Activated CD8-positive, alpha-beta memory T cell treated with anti-CD3 and anti-CD28 coated beads for 4 hours (primary cell): ENCODE results near the gene C8G.

Experiments used
- DNase-seq, 2 donors: peaks; one replicate each; pipeline ENCODE4 v3.0.0-alpha.2; 2020; ENCODE audit warnings: low read depth in 2 of 2

C8G gene

GRCh38 chr9:136953771-136954269, 8.8 kb downstream of the C8G start:
- no peak for DNase-seq

GRCh38 chr9:136954270-136955083, 9.4 kb downstream of the C8G start:
- DNase-seq = no peak

DNA sequence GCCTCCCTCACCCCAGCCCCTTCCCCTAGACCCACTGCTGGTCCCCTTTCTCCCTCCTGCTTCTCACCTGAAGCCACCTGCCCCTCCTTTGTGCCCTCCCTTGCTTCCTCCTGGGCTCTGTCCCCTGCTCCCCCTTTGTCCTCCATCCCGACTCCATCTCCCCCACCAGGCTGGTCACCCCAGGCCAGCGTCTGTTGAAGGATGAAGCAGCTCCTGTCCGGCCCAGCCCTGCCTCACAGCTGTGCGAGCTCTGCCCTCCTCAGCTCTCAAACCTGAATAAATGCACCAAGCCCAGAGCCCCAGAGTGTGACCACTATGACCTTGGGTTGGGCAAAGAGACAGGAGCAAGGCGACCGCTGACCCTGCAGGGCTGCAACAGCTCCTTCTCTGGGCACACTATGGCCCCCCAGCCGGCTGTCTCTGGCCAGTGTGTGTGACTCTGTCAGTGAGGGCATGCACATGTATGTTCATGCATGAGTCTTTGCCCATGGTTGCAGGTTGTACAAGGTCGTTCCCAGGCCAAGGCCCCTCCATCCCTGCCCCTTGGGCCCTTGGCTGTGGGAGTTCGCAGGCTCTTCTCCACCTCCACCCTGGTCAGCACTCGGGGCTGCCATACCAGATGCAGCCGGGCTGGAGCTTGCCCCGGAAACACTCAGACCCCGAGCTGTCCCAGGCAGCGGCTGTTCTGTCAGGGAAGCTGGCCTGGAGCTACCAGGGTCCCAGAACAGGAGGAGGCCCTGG, 10.3 kb downstream of the C8G start:
- DNase-seq = no peak

DNA sequence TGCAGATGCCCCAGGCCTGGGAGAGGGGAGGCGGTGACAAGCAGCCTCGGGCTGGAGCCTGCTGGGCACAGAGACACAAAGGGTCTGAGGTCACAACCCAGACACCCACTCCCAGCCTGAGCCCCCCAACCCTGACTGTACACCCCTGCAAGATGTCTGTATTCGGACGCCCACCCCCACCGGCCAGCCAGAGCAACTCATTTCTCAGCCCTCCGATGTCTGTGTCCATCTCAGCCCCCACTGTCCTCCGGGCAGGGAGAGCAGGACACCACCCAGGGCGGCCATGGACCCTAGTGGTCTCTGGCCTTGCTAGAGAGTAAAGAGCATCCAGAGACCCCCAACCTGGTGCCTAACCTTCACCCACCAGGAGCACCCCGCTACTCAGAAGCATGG, 10.9 kb downstream of the C8G start:
- no peak for DNase-seq

GRCh38 chr9:136956604-136957003, 11.6 kb downstream of the C8G start:
- DNase-seq = no peak

DNA sequence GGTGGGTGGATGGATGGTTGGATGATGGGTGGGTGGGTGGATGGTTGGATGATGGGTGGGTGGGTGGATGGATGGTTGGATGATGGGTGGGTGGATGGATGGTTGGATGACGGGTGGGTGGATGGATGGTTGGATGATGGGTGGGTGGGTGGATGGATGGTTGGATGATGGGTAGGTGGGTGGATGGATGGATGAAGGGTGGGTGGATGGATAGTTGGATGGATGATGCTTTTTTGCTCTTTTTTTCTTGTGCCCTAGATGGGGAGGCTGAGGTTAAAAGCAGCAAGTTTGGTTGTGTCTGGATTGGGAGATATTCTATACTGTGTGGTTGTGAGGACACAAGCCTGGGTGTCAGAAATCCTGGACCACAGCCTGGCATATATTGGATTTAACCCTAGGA, 12.4 kb downstream of the C8G start:
- DNase-seq = no peak

DNA sequence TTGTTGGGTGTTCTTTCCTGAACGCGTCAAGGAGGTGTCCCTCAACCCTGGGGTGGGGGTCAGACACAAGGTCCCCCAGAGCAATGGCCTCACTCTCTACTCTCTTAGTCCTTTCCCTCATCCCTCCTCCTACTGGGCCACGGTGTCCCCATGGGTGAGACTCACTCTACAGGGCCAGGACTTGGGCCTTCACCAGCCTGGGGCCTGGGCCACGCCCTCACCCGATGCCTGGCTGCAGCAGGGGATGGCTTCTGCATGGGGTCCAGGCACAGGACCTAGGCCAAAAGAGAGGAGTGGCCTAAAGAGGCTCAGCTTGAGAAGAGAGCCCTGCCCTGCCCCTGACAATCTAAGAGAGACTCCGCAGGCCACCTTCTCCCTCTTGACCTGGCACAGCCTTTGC, 12.9 kb downstream of the C8G start:
- no peak for DNase-seq

DNA sequence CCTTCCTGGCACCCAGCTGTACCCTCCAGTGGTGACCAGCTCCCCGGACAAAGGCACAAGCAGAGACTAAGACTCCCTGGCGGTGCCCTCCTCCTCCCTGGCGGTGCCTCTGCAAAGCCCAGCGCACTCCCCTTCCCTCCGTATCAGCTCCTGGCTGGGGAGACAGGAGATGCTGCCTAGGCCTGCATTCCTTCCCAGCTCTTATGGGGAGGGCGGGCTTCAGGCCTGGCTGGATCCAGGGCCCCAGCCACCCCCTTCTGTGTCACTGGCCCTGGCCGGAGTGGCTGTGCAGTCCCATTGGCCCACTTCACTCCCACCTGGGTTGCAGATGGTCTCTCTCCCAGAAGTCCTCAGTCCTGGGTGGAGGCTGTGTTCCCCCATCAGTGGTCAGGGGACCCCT, 13.4 kb downstream of the C8G start:
- no peak for DNase-seq

DNA sequence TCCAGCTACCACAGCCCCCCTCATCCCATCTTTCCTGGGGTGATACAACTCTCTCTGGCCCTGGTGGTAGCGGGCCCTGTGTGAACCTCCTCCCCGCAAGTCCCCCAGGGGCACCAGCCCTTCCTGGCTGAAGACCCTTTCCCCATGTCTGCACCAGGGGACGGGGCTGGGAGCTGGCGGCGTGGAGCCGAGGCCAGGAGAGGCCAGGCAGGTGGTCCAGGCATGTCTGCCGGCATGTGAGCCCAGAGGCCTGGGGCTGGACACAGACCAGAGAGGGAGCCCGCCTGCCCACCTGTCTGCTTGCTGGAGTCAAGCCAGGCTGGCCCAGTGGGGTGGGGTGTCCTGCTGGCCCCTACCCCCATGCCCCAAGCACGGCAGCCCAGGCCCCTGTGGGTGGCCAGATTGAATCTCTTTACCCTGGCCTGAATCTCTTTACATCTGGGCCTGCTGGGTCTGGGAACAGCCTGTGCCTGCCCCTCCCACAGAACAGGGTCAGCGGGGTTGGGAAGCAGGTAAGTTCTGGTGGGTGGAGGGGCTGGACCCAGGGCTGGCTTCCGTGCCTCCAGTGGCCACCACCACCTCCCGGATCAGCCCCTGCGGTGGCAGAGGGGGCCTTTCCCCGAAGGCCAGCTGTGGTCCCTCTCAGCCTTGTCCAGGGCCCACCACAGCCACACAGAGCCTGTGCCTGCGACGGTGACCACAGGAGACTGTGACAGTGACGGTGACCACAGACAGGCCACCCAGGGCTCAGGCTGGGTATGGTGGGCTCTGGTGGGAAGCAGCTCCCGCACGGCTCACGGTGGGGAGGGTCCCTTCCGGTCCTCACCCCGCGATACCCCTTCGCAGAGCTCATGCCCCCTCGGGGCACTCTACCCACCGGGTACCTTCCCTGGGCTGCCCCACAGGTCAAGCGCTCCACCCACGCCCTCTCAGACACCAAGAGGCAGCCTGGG, 14.1 kb downstream of the C8G start:
- DNase-seq = no peak

DNA sequence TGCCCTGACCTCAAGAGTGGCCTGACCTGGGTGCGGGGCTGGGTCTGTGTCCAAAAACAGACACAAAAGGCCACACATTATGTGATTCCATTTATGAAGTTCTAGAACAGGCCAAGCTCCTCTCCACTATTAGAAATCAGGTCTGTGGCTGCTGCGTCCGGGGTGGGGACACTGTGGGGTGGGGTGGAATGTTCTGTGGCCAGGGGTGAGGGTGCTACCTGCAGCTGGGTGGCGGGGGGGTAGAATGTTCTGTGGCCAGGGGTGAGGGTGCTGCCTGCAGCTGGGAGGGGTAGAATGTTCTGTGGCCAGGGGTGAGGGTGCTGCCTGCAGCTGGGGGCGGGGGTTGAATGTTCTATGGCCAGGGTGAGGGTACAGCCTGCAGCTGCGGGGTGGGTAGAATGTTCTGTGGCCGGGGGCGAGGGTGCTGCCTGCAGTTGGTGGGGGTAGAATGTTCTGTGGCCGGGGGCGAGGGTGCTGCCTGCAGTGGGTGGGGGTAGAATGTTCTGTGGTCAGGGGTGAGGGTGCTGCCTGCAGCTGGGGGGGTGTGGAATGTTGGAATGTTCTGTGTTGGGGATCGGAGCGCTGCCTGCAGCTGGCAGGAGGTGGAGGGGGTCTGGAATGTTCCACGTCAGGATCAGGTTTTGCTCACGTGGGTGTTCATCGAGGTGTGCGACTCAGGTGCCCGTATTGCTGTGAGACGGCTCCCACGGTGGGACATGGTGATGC, 15.3 kb downstream of the C8G start:
- no peak for DNase-seq

GRCh38 chr9:136960938-136961275, 15.9 kb downstream of the C8G start:
- DNase-seq = no peak

- no peak for DNase-seq
Measured at GRCh38 chr9:136961279-136962065, 16.4 kb downstream of the C8G start.

GRCh38 chr9:136962163-136962562, 17.1 kb downstream of the C8G start:
- DNase-seq = no peak

- no peak for DNase-seq
Measured at GRCh38 chr9:136962701-136963248, 17.7 kb downstream of the C8G start.

DNA sequence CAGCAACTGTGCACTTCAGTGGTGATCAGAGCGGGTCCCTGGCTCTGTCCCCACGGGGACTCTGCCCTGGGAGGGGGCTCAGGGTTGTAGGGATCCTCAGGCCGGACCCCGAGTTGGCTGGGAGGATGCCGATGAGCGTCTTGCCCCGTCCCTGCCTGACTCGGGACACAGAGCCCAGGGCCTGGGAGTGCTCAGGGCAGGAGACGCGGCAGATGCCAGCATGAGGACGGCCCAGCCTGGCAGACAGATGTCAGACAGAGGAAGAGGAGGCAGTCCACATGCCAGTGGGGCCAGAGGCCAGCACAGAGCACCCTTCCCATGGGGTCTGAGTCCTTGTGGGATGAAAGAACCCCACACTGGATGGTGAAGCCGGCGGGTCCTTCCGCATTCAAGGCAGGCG, 18.3 kb downstream of the C8G start:
- no peak for DNase-seq

DNA sequence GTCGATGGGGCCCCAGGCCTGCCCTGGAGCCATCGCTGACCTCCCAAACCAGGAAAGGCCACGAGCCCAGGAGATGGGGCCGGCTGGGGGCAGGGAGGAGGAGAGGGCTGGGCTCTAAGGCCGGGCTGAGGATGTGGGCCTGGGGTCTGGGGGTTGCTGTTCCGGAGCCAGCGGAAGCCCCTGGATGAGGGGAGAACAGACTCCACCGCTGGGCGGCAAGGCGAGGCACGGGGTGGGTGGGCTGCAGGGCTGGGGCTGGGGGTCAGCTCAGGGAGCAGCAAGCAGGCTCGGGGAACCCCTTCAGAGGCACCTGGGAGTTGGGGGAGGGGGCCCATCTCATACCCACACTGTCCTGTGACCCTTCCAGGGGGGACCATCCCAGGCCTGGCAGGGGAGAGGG, 18.7 kb downstream of the C8G start:
- no peak for DNase-seq

GRCh38 chr9:136964171-136964689, 19.2 kb downstream of the C8G start:
- DNase-seq = no peak

DNA sequence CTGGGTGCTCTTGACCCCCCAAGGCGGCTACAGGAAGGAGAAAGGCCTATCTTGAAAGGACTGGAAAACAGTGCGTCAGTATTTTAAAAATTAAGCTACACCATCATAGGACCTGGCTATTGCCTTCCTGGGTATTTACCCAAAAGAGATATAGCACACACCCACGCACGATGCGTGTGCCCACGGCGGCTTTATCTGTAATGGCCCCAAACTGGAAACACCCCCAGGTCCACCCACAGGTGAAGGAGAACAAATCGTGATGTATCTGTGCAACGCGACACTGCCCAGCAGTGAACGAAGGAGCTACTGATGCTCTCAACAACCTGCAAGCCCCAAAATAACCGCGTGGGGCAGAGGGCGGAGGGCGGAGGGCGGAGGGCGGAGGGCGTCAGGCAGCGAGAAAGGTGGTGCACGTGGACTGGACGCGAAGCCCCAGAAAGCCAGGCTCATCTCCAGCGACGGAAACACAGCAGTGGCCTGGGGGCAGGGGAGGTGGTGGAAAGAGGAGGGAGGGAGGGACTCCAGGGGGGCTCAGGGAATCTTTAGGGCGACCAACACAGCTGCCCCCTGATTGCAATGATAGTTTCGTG, 19.9 kb downstream of the C8G start:
- DNase-seq = no peak

- no peak for DNase-seq
Measured at GRCh38 chr9:136965771-136966484, 20.9 kb downstream of the C8G start.
